ENCODE results near the gene LRRC26. TPM values are rescaled to one million over a fixed set of nuclear protein-coding genes. Genes with fewer than 3 reads are reported as not detected.

LRRC26 gene
- total and polyA plus RNA-seq, 2 of the 13 experiments (the other 11 are each of a cell fraction or from before 2014, with no cell fraction given), result not detected

- TF ChIP-seq FOXM1 (CRISPR knock-in tag; IDR thresholded peaks at IDR 0.05) (no peak), ATAD3A (CRISPR knock-in tag; IDR thresholded peaks at IDR 0.05) (no peak), IRF2 (CRISPR knock-in tag; IDR thresholded peaks at IDR 0.05) (peak; percentile 93), ZBTB39 (CRISPR knock-in tag; IDR thresholded peaks at IDR 0.05) (no peak), SALL1 (CRISPR knock-in tag; IDR thresholded peaks at IDR 0.05) (peak; percentile 77), NCOA1 (CRISPR knock-in tag; IDR thresholded peaks at IDR 0.05) (no peak), TP53 (CRISPR knock-in tag; conservative IDR thresholded peaks at IDR 0.05) (no peak), RBM39 (IDR thresholded peaks at IDR 0.05; ENCODE audit: low read depth, low read length, poor library complexity, severe bottlenecking) (no peak), ZNF766 (CRISPR knock-in tag; IDR thresholded peaks at IDR 0.05; ENCODE audit: borderline replicate concordance) (no peak; the same call in 1 of the 2 replicates), WIZ (CRISPR knock-in tag; IDR thresholded peaks at IDR 0.05) (peak; percentile 89; the same call in 1 of the 2 replicates), ZFYVE20 (CRISPR knock-in tag; IDR thresholded peaks at IDR 0.05; ENCODE audit: borderline replicate concordance, low read depth) (no peak), MAZ (IDR thresholded peaks at IDR 0.05; ENCODE audit: borderline replicate concordance, low read depth, low read length) (no peak; the same call in none of the 2 replicates), MAZ (CRISPR knock-in tag; IDR thresholded peaks at IDR 0.05; ENCODE audit: low read depth) (peak; percentile 86), ZMYM3 (CRISPR knock-in tag; IDR thresholded peaks at IDR 0.05) (peak; percentile 62; the same call in 1 of the 2 replicates), GTF2F1 (IDR thresholded peaks at IDR 0.05; ENCODE audit: low read length) (no peak), RBFOX2 (IDR thresholded peaks at IDR 0.05; ENCODE audit: low read depth, low read length) (peak; percentile 98), KMT2B (CRISPR knock-in tag; IDR thresholded peaks at IDR 0.05) (peak; percentile 64; the same call in 1 of the 2 replicates)
- TF ChIP-seq, protein P1, sequence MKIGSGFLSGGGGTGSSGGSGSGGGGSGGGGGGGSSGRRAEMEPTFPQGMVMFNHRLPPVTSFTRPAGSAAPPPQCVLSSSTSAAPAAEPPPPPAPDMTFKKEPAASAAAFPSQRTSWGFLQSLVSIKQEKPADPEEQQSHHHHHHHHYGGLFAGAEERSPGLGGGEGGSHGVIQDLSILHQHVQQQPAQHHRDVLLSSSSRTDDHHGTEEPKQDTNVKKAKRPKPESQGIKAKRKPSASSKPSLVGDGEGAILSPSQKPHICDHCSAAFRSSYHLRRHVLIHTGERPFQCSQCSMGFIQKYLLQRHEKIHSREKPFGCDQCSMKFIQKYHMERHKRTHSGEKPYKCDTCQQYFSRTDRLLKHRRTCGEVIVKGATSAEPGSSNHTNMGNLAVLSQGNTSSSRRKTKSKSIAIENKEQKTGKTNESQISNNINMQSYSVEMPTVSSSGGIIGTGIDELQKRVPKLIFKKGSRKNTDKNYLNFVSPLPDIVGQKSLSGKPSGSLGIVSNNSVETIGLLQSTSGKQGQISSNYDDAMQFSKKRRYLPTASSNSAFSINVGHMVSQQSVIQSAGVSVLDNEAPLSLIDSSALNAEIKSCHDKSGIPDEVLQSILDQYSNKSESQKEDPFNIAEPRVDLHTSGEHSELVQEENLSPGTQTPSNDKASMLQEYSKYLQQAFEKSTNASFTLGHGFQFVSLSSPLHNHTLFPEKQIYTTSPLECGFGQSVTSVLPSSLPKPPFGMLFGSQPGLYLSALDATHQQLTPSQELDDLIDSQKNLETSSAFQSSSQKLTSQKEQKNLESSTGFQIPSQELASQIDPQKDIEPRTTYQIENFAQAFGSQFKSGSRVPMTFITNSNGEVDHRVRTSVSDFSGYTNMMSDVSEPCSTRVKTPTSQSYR (CRISPR knock-in tag; IDR thresholded peaks at IDR 0.05; ENCODE audit: borderline replicate concordance), result peak; percentile 64
- TF ChIP-seq, protein P2, sequence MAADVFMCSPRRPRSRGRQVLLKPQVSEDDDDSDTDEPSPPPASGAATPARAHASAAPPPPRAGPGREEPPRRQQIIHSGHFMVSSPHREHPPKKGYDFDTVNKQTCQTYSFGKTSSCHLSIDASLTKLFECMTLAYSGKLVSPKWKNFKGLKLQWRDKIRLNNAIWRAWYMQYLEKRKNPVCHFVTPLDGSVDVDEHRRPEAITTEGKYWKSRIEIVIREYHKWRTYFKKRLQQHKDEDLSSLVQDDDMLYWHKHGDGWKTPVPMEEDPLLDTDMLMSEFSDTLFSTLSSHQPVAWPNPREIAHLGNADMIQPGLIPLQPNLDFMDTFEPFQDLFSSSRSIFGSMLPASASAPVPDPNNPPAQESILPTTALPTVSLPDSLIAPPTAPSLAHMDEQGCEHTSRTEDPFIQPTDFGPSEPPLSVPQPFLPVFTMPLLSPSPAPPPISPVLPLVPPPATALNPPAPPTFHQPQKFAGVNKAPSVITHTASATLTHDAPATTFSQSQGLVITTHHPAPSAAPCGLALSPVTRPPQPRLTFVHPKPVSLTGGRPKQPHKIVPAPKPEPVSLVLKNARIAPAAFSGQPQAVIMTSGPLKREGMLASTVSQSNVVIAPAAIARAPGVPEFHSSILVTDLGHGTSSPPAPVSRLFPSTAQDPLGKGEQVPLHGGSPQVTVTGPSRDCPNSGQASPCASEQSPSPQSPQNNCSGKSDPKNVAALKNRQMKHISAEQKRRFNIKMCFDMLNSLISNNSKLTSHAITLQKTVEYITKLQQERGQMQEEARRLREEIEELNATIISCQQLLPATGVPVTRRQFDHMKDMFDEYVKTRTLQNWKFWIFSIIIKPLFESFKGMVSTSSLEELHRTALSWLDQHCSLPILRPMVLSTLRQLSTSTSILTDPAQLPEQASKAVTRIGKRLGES (CRISPR knock-in tag; IDR thresholded peaks at IDR 0.05; ENCODE audit: borderline replicate concordance), result no peak; the same call in 1 of the 2 replicates
- TF ChIP-seq, protein P3, sequence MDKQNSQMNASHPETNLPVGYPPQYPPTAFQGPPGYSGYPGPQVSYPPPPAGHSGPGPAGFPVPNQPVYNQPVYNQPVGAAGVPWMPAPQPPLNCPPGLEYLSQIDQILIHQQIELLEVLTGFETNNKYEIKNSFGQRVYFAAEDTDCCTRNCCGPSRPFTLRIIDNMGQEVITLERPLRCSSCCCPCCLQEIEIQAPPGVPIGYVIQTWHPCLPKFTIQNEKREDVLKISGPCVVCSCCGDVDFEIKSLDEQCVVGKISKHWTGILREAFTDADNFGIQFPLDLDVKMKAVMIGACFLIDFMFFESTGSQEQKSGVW (CRISPR knock-in tag; IDR thresholded peaks at IDR 0.05; ENCODE audit: borderline replicate concordance), result no peak
Observed at GRCh38 chr9:137200311-137201204, 30.7 kb upstream of the LRRC26 start, which contains the start of gene TPRN (continued).

Data from HepG2 (cell line).